Left lung (tissue), 10 donors: ENCODE results near the gene HSPBAP1. TPM values are rescaled to one million over a fixed set of nuclear protein-coding genes. Genes with fewer than 3 reads are reported as not detected.
A peak's percentile ranks its signal among the peaks of the same experiment; 100 is the strongest.

Source experiments
- ATAC-seq: fragments of 200-7000 bp; cut with Tn5 transposase; one replicate; pipeline ENCODE4 v1.9.1; 2020; ENCODE audit warnings: moderate library complexity
- DNase-seq, 4 donors: peaks; one replicate each; pipeline ENCODE4 v3.0.0-alpha.2; 2013 to 2020
- H3K27ac ChIP-seq, 2 donors: fragments of 200-600 bp; sonication (generic) in 1 of 2; one replicate each; pipeline versions ENCODE4 v1.5.0 to v1.8.0; 2020 to 2021
- H3K27me3 ChIP-seq, 2 donors: fragments of 200-600 bp; sonication (generic) in 1 of 2; one replicate each; pipeline versions ENCODE4 v1.5.0 to v1.8.0; 2020 to 2021
- H3K36me3 ChIP-seq, 2 donors: fragments of 200-600 bp; sonication (generic) in 1 of 2; one replicate each; pipeline versions ENCODE4 v1.5.0 to v1.8.0; 2020 to 2021
- H3K4me1 ChIP-seq, 2 donors: fragments of 200-600 bp; one replicate each; pipeline ENCODE4 v1.8.0; 2021
- H3K4me3 ChIP-seq, 2 donors: fragments of 200-600 bp; sonication (generic) in 1 of 2; one replicate each; pipeline versions ENCODE4 v1.5.0 to v1.8.0; 2020 to 2021; ENCODE audit warnings: mild to moderate bottlenecking in 1 of 2
- H3K9me3 ChIP-seq, 2 donors: fragments of 200-600 bp; sonication (generic) in 1 of 2; one replicate each; pipeline versions ENCODE4 v1.5.0 to v1.8.0; 2020 to 2021
- intact Hi-C, 2 donors: fragments of 100-400 bp; cut with DNase I; formaldehyde crosslinking; loops; one replicate each; pipeline versions ENCODE4 v1.11.2 to v1.14.2; 2022
- polyA plus RNA-seq, 6 donors: library from polyadenylated mRNA; unstranded; fragments of 120-200 nt; gene quantifications; one replicate each; pipeline ENCODE4 v1.2.1, GENCODE V29; 2013; ENCODE audit not compliant: insufficient read length in 6 of 6
- total RNA-seq, 2 donors: library from RNA; stranded (reverse); fragmentation: NEBNext Ultra II Directional; extraction: Animal tissue kit (Norgen Biotek cat#: 25700); gene quantifications; one replicate each; pipeline ENCODE4 v1.2.1, GENCODE V29; 2021
- TF ChIP-seq, protein P1 (sequence below), 2 donors: fragments of 200-600 bp; sonication (generic) in 1 of 2; IDR thresholded peaks; one replicate each; pipeline versions ENCODE4 v1.5.0 to v1.8.0; 2021; ENCODE audit warnings: antibody characterized with exemption in 2 of 2
- donor health status: DM: no; HTN: yes; CAD: no.
- donor health status: DM: no; HTN: no; CAD: no.

The HSPBAP1 gene
- total and polyA plus RNA-seq, 8 donors: 8.2 to 16.0 (median 13.1) TPM

DNA sequence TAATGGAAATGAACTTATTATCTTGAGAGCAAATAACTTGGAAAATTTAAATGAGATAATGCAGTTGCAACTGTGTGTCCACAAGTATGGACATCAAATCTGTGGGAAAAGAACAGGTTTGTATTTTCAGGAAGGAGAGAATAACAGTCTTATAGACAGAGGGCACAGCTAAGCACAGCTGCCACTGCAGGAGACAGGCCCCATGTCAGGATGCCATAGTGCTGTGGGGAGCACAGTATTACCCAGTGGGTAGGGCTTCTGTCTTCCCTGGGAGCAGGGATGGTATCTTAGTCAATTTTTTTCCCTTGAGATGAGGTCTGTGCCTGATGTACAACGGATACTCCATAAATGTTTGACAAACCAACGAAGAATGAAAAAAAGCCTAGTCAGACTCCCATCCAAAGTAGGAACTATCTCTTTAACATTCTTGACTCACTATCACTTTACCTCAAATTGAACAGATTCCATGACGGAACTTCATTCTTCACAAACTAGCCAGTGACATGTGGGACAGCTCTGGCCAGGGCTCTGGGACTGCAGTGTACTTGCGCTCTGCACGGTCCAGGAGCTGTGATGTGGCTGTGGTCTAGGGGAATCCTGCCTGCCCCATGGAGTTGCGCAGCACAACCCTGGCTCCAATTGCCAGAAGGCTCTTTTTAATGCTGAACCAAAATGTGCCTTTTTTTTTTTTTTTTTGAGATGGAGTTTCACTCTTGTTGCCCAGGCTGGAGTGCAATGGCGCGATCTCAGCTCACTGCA lies 64.7 kb downstream of the HSPBAP1 start:
- H3K4me3 ChIP-seq: no peak overlapping the region
- H3K36me3 ChIP-seq: peaks cover 3 to 43% of the 10 kb centered on the region in 2 donors
- H3K4me1 ChIP-seq: no peaks in the 10 kb centered on the region
- ATAC-seq (no peak), DNase-seq (no peak)
- no peak overlapping the region for H3K27ac ChIP-seq
- intact Hi-C loops: no loop called here
- no peaks in the 10 kb centered on the region for H3K27me3 ChIP-seq
- H3K9me3 ChIP-seq: no peaks in the 10 kb centered on the region
- TF ChIP-seq, protein P1, sequence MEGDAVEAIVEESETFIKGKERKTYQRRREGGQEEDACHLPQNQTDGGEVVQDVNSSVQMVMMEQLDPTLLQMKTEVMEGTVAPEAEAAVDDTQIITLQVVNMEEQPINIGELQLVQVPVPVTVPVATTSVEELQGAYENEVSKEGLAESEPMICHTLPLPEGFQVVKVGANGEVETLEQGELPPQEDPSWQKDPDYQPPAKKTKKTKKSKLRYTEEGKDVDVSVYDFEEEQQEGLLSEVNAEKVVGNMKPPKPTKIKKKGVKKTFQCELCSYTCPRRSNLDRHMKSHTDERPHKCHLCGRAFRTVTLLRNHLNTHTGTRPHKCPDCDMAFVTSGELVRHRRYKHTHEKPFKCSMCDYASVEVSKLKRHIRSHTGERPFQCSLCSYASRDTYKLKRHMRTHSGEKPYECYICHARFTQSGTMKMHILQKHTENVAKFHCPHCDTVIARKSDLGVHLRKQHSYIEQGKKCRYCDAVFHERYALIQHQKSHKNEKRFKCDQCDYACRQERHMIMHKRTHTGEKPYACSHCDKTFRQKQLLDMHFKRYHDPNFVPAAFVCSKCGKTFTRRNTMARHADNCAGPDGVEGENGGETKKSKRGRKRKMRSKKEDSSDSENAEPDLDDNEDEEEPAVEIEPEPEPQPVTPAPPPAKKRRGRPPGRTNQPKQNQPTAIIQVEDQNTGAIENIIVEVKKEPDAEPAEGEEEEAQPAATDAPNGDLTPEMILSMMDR (IDR thresholded peaks at IDR 0.05): no peak

DNA sequence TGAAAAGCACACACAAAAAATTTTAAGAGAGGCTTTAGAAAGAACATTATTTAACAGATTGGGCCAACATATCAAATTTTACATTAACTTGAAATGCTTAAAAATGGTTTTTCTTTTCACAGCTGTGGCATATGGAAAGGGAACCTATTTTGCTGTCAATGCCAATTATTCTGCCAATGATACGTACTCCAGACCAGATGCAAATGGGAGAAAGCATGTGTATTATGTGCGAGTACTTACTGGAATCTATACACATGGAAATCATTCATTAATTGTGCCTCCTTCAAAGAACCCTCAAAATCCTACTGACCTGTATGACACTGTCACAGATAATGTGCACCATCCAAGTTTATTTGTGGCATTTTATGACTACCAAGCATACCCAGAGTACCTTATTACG lies 65.4 kb downstream of the HSPBAP1 start:
- ATAC-seq (no peak), DNase-seq (no peak)
- Histone ChIP-seq H3K27ac (no peak overlapping the region), H3K4me1 (no peaks in the 10 kb centered on the region), H3K4me3 (no peak overlapping the region), H3K36me3 (peaks cover 3 to 51% of the 10 kb centered on the region in 2 donors), H3K27me3 (no peaks in the 10 kb centered on the region), H3K9me3 (no peaks in the 10 kb centered on the region)
- intact Hi-C loops: no loop called here
- TF ChIP-seq, protein P1 (IDR thresholded peaks at IDR 0.05): no peak

DNA sequence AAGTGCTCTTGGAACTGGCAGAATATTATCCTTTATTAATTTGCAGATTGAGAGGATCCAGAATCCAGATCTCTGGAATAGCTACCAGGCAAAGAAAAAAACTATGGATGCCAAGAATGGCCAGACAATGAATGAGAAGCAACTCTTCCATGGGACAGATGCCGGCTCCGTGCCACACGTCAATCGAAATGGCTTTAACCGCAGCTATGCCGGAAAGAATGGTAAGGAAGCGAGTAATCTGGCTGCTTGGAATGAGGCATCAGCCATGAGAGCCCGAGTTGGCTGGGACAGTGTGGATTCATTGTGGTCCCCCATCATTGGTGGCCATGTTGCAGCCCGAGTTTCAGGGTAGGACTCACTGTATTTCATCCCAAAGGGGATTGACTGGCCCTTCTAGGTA lies 65.9 kb downstream of the HSPBAP1 start:
- Histone ChIP-seq H3K4me1 (no peaks in the 10 kb centered on the region), H3K27ac (no peak overlapping the region), H3K36me3 (peaks cover 3 to 55% of the 10 kb centered on the region in 2 donors), H3K9me3 (no peaks in the 10 kb centered on the region), H3K27me3 (no peaks in the 10 kb centered on the region), H3K4me3 (no peak overlapping the region)
- TF ChIP-seq, protein P1 (IDR thresholded peaks at IDR 0.05): no peak
- intact Hi-C loops: no loop called here
- DNase-seq (no peak), ATAC-seq (no peak)

DNA sequence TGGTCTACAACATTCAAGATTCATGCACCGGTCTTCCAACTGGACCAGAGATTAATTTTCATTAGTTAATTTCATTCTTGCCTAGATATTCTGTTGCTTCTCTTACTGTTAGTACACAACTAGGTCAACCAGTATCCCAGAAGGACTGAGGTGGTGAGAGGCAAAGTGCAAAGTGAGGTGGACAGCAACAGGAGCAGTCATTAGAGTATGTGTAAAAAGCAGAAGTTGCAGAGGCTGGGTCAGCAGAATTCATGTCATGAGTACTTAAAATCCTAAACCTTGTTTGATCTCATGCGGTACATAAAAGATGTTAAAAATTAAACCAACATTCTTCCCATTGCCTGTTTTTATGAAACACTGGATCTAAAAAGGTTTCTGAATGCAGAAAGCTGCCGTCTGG lies 66.3 kb downstream of the HSPBAP1 start:
- H3K9me3 ChIP-seq: no peaks in the 10 kb centered on the region
- ATAC-seq (peak; percentile 17), DNase-seq (no peak)
- TF ChIP-seq, protein P1 (IDR thresholded peaks at IDR 0.05): no peak
- H3K36me3 ChIP-seq: peaks cover 3 to 60% of the 10 kb centered on the region in 2 donors
- H3K27me3 ChIP-seq: no peaks in the 10 kb centered on the region
- no peak overlapping the region for H3K27ac ChIP-seq
- no peak overlapping the region for H3K4me3 ChIP-seq
- no peaks in the 10 kb centered on the region for H3K4me1 ChIP-seq
- intact Hi-C loops: no loop called here

DNA sequence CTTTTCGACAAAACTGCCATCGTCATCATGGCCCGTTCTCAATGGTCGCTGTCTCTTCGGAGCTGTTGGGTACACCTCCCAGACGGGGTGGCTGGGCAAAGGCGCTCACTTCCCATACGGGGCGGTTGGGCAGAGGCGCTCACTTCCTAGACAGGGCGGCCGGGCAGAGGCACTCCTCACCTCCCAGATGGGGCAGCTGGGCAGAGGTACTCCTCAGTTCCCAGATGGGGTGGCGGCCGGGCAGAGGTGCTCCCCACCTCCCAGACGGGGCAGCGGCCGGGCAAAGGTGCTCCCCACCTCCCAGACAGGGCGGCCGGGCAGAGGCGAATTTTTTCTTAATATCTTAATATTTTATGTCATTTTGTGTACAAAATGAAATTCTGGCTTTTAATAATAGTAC lies 68.5 kb downstream of the HSPBAP1 start:
- H3K27ac ChIP-seq: no peak overlapping the region
- peaks cover 3 to 74% of the 10 kb centered on the region in 2 donors for H3K36me3 ChIP-seq
- no peak for ATAC-seq
- no peaks in the 10 kb centered on the region for H3K4me1 ChIP-seq
- DNase-seq: peak in 1 of 4 donors; percentile 71
- H3K27me3 ChIP-seq: no peaks in the 10 kb centered on the region
- H3K9me3 ChIP-seq: no peaks in the 10 kb centered on the region
- TF ChIP-seq, protein P1 (IDR thresholded peaks at IDR 0.05): no peak
- no peak overlapping the region for H3K4me3 ChIP-seq
- intact Hi-C loops: no loop called here
